22Rv1 (cell line): Measurements from ENCODE around the gene NARF.

Experiments
- ZFX ChIP-seq: fragments of 450-650 bp; IDR thresholded peaks from 2 replicates; pipeline ENCODE4 v1.6.1; 2017; ENCODE audit warnings: antibody characterized with exemption, borderline replicate concordance
- TF ChIP-seq, protein P1 (sequence below): fragments of 450-650 bp; IDR thresholded peaks from 2 replicates; pipeline ENCODE4 v1.5.1; 2017; ENCODE audit warnings: mild to moderate bottlenecking

DNA sequence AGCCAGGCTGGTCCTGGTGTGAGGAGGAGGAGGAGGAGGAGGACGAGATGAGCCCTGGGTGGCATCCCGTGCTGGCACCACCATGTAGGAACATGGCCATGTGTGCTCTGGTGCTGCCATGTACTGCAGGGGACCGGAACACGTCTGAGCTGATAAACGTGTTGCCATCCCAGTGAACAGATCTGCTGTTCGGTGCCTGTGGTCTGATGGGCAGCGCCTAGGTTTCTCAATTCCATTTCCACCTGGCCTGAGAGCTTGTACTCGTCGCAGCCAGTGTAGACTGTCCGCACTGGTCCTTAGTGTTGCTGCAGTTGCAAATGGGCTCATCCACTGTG, 32.6 kb downstream of the NARF start:
- TF ChIP-seq, protein P1, sequence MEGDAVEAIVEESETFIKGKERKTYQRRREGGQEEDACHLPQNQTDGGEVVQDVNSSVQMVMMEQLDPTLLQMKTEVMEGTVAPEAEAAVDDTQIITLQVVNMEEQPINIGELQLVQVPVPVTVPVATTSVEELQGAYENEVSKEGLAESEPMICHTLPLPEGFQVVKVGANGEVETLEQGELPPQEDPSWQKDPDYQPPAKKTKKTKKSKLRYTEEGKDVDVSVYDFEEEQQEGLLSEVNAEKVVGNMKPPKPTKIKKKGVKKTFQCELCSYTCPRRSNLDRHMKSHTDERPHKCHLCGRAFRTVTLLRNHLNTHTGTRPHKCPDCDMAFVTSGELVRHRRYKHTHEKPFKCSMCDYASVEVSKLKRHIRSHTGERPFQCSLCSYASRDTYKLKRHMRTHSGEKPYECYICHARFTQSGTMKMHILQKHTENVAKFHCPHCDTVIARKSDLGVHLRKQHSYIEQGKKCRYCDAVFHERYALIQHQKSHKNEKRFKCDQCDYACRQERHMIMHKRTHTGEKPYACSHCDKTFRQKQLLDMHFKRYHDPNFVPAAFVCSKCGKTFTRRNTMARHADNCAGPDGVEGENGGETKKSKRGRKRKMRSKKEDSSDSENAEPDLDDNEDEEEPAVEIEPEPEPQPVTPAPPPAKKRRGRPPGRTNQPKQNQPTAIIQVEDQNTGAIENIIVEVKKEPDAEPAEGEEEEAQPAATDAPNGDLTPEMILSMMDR, result no peak
- no peak for TF ChIP-seq ZFX
